Omental fat pad (tissue), 4 donors: Measurements from ENCODE around the gene C1orf198. TPM values are rescaled to one million over a fixed set of nuclear protein-coding genes. Genes with fewer than 3 reads are reported as not detected.

ENCODE experiments used
- ATAC-seq: fragments of 150-250 bp; one replicate; pipeline ENCODE4 v1.9.1; 2016; ENCODE audit warnings: mild to moderate bottlenecking, moderate library complexity; ENCODE audit not compliant: low FRiP score
- DNase-seq: peaks from one replicate; pipeline ENCODE4 v3.0.0-alpha.2; 2019; ENCODE audit warnings: low spot score
- CTCF ChIP-seq, 3 donors: fragments of 450-650 bp; IDR thresholded peaks; one replicate each; pipeline ENCODE4 v1.5.1; 2016 to 2017; ENCODE audit warnings: antibody characterized with exemption in 3 of 3, mild to moderate bottlenecking in 3 of 3, moderate library complexity in 2 of 3
- total RNA-seq, 4 donors: library from RNA; depleted of rRNA; stranded (reverse); fragments of >200 nt; gene quantifications; one replicate each; pipeline ENCODE4 v1.1.0, GENCODE V29; 2016

Gene C1orf198
- total RNA-seq, 4 donors from 2014 or later = 32.8 to 98.4 (median 63.2) TPM

GRCh38 chr1:230827801-230828200, 40.5 kb downstream of the C1orf198 start:
- ATAC-seq (no peak), DNase-seq (no peak)
- TF ChIP-seq CTCF (IDR thresholded peaks at IDR 0.05) = no peak

- TF ChIP-seq CTCF (IDR thresholded peaks at IDR 0.05) = no peak
- DNase-seq = no peak
- no peak for ATAC-seq
Measured at GRCh38 chr1:230827081-230827681, 41.1 kb downstream of the C1orf198 start.

- TF ChIP-seq CTCF (IDR thresholded peaks at IDR 0.05) = no peak
- no peak for DNase-seq
- ATAC-seq = no peak
Measured at GRCh38 chr1:230826166-230826875, 42.0 kb downstream of the C1orf198 start.

GRCh38 chr1:230825761-230826160, 42.6 kb downstream of the C1orf198 start:
- ATAC-seq (no peak), DNase-seq (no peak)
- no peak for TF ChIP-seq CTCF (IDR thresholded peaks at IDR 0.05)

GRCh38 chr1:230824919-230825721, 43.2 kb downstream of the C1orf198 start:
- ATAC-seq = no peak
- no peak for TF ChIP-seq CTCF (IDR thresholded peaks at IDR 0.05)
- no peak for DNase-seq

GRCh38 chr1:230824551-230824918, 43.8 kb downstream of the C1orf198 start:
- DNase-seq (no peak), ATAC-seq (no peak)
- no peak for TF ChIP-seq CTCF (IDR thresholded peaks at IDR 0.05)
